NK-92 treated with Interleukin-12 subunit alpha and Interleukin-12 subunit beta, amount 100 ng/mL, for 24 hours (cell line): ENCODE measurements around the gene ELK4.

Experiments
- DNase-seq: peaks from one replicate; lab custom pipeline; 2025; lab: John Stamatoyannopoulos, UW

Gene ELK4

DNA sequence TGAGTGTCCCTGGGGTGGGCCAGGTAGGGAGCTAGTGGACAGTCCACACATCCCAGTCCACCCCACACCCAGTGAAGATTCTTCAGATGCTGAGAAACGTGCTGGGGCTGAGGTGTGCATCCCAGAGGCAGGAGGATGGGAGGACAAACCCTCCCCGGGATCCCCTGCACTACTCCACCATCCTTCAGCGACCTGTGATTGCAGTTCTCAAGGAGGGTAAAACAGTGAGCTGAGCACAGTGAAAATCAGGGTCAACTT is 51.0 kb downstream of the ELK4 start:
- DNase-seq = no peak

DNA sequence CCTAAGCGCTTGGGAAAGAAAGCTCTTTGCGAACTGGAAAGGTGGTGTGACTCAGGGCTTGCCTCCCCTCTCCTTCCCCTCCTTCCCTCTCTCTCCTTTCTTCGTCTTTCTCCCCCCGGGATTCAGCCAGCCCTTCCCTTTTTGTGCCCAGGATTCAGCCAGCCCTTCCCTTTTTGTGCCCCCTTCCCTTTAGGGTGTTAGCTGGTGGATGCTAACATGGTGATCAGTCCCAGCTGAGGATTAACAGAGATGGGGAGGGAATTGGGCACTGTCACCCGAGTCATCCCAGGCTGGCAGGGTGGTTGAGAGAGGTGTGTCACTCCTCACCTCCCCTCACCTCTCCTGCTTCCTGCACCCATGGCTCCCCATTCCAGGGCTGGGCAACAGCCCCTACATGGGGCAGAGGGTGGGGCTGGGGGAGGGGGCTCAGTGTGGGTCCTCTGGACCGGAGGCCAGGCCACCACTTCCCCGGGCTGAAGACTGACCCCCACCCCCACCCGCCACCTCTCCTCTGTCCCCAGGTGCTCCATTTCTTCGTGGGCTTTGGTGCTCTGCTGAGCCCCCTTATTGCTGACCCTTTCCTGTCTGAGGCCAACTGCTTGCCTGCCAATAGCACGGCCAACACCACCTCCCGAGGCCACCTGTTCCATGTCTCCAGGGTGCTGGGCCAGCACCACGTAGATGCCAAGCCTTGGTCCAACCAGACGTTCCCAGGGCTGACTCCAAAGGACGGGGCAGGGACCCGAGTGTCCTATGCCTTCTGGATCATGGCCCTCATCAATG is 51.5 kb downstream of the ELK4 start:
- DNase-seq = no peak

GRCh38 chr1:205579711-205580110 is 52.1 kb downstream of the ELK4 start:
- no peak for DNase-seq

DNA sequence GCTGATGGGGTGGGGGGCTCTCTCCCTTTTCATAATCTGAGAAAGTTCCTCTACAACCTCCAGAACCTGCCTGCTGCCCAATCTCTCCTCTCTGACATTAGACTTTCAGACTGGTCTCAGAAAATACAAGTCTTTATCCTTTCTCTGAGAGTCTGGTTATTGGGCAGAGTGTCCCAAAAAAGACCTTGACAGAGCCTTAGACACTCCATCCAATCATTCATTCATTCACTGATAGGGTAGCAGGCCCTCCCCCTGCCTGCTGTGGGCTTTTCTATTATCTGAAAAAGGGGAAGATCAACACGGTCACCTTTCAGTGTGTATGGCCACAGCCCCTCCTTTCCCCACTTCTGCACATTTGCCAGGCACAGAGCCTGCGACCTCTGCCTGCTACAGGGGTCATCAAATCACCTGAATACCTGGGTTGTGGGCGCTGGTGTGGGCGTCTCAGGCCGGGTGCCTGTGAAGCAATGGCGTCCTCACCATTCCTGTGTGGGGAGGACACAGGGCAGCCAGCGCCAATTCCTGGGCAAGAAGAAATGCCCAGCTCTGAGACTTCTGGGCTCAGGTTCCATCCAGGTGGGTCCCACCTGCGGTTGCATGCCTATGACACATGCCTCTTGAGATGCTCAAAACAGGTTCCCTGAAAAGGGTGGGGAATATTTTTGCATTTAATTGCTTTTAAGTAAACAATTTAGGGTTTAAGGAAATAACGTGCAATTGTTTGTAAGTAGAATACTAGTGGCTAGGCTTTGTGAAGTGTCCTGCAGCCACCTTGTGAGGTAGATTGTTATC is 52.8 kb downstream of the ELK4 start:
- DNase-seq = no peak

DNA sequence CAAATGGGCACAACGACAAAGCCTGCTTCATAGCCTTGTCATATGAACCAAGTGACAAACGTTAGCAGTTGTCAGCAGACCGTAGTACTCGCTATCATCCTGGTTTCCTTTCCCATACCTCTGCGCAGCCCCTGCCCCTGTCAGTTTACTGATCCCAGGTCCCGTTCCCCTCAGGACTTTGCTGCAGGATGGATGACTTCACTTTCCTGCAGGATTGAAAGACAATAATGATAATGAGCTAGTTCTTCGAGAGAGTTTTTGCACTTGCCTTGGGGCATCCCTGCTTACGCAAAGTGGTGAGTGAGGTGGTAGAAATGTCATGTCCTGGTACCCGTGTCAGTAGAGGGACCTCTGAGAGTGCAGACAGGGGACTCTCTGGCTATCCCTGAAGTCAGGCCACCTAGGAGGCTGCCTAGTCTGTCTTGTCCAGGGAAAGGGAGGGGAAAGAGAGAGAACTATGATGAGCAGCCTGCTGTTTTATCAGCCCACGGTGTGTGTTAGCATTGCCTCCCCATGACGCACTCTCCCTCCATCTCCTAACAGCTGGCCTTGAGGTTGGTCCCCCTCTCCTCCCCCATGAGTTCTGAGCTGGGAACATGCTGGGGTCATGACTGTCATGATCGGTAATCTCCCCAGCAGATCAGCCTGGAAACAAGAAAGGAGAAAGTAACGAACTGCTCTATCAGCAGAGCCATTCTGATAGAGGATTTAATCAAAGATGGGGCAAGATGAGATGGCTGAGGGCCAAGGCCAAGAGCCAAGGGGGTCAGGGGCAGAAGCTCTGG is 53.7 kb downstream of the ELK4 start:
- no peak for DNase-seq

GRCh38 chr1:205576805-205577761 is 54.7 kb downstream of the ELK4 start:
- no peak for DNase-seq

DNA sequence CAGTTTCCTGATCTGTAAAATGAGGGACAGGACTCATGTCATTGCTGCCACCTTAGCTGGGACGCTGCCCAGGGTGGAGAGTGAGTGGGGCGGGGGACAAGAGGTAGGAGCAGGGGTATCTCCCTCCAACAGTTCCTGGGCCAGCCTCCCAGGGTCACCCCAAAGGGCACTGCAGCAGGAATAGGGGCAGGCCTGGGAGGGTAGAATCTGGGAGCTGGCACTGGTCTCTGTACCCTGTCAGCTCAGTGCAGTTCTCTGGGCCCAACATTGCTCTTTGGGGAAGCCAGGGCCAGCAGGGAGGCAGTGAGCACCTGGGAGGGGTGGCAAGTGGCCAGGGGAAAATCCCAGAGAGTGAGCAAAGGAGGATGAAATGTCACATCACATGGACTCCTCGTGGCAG is 55.8 kb downstream of the ELK4 start:
- DNase-seq = no peak

DNA sequence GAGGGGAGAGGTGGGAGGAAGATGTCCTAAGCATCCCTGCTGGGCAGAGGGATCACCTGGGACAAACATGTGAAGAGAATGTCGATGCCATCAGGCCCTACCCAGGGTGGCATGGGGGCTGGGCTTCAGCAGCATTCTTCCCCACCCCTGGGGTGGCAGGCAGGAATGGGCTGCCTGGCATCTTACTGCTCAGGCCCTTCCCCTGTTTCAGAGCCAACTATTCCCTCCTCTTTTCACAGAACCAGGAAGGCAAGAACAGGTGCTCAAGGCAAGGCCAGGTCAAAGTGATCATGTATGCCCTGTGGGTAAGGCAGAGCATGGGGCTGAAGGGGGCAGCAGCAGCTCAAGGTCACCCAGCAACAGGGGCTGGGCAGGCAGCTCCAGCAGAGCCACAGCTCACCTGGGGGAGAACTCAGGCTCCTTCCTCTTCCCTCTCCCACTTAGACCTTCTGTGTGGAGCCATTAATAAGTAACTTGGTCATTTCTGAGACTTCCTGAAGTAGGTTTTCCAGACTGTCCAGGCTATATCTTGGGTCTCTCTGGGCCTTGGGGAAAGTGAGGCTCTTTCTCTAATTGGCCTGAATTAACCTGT is 56.4 kb downstream of the ELK4 start:
- no peak for DNase-seq

- DNase-seq = no peak
These were observed 59.4 kb downstream of the ELK4 start for GRCh38 chr1:205572421-205572820.

GRCh38 chr1:205571747-205572146 is 60.1 kb downstream of the ELK4 start:
- no peak for DNase-seq

GRCh38 chr1:205570796-205571537 is 60.8 kb downstream of the ELK4 start:
- DNase-seq = no peak

DNA sequence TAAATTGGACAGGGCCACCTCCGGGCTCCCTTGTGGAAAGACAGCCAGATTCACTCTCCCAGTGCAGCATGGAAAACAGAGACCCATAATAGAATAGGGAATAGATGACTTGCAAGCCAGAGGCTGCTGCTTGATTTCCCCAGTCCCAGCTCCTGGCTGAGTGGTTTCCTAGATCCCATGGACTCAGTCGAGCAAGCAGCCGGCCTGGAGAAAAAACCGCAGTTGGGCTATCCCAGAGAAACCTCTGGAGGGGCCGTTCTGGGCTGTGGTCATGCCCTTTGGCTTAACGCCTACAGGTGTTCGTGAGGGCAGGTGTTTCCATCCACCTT is 61.7 kb downstream of the ELK4 start:
- DNase-seq = no peak

GRCh38 chr1:205569411-205570172 is 62.2 kb downstream of the ELK4 start:
- no peak for DNase-seq

GRCh38 chr1:205568469-205569361 is 63.1 kb downstream of the ELK4 start:
- no peak for DNase-seq

GRCh38 chr1:205568135-205568468 is 63.7 kb downstream of the ELK4 start:
- no peak for DNase-seq

DNA sequence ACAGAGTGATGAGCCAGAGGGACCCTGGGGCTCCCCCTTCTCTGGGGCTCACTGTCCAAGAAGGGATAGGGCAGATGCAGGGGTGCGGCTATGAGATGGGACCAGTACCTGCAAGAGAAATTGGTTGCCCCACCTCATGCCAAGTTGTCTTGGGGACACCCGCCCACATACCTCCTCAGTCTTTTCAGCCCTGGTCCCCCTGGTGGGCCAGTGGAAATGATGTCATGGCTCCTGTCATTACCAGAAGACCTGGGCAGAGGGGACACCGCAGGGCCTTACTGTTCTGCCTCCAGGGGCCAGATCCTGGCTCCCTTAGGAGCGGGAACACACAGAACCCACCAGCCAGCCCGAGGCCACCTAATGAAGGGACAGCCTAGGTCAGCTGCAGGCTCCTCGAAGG is 64.1 kb downstream of the ELK4 start:
- DNase-seq = no peak

GRCh38 chr1:205565799-205566198 is 66.0 kb downstream of the ELK4 start:
- DNase-seq = no peak

GRCh38 chr1:205563927-205564441 is 67.8 kb downstream of the ELK4 start:
- no peak for DNase-seq
